Measurements from ENCODE around the gene SYT7. TPM values are rescaled to one million over a fixed set of nuclear protein-coding genes. Genes with fewer than 3 reads are reported as not detected.

The SYT7 gene
- total RNA-seq, 2 experiments from 2014 or later: 0.04 TPM; not detected in 1

DNA sequence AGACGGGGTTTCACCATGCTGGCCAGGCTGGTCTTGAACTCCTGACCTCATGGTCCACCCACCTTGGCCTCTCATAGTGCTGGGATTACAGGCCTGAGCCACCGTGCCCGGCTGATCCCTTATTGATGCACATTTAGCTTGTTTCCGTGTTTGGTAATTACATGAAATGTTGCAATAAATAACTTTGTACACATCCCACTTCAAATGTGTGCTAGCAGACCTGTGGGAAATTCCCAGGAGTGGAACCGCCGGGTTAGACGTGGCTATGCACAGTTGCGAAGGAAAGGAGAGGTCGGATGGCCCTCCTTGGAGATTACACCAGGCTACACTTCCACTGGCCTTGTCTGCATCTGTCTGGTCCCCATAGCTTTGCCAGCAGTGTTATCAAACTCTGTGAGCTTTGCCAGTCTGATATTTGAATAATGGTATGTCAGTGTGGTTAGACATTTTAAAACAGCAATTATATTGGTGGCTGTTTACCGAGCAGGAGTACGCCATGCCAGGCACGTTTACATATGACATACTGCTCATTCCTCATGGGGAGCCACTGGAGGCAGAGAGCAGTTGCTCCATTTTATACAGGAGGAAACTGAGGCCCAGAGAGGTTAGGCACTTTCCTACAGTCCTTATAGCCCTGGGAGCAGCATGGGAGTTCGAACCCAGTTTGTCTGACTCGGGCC is 27.2 kb upstream of the SYT7 start:
- CTCF ChIA-PET: interaction anchor here (0.7 kb wide), 1 partner anchor 16 kb away, joined by 4 read pairs; no protein-coding TSS in a partner anchor
- Mint-ChIP-seq H3K4me1 (no peaks in the 10 kb centered on the region), H3K36me3 (ENCODE audit: low read depth) (no peaks in the 10 kb centered on the region), H3K9me3 (ENCODE audit: low read depth) (no peaks in the 10 kb centered on the region), H3K27me3 (peaks cover 13% of the 10 kb centered on the region), H3K4me3 (no peak overlapping the region), H3K27ac (no peak overlapping the region)
- intact Hi-C loops (cut with DNase I, micrococcal nuclease): no loop called here
- DNase-seq (no peak), ATAC-seq (no peak)
- POLR2A ChIA-PET: no interaction called here

DNA sequence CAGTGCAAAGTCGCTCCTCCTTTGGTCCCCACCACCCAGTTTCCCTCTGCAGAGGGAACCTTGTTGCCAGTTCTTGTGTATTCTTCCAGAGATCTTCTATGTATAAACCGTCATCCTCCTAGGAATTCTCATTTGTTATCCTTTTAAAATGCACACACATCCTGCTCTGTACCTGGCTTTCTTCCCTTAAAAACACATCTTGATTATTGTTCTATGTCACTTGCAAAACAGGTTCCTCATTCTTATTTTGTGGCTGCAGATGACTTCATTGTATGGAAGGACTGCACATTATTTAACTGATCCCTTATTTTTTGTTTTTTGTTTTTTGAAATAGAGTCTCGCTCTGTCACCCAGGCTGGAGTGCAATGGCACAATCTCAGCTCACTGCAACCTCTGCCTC is 26.6 kb upstream of the SYT7 start:
- ATAC-seq (no peak), DNase-seq (no peak)
- ChIA-PET POLR2A (no interaction called here), CTCF (interaction anchor here (0.7 kb wide), 1 partner anchor 15 kb away, joined by 4 read pairs; no protein-coding TSS in a partner anchor)
- Mint-ChIP-seq H3K27ac (no peak overlapping the region), H3K4me1 (no peaks in the 10 kb centered on the region), H3K4me3 (no peak overlapping the region), H3K27me3 (peaks cover 13% of the 10 kb centered on the region), H3K36me3 (ENCODE audit: low read depth) (no peaks in the 10 kb centered on the region), H3K9me3 (ENCODE audit: low read depth) (no peaks in the 10 kb centered on the region)
- intact Hi-C loops (cut with DNase I, micrococcal nuclease): no loop called here

GRCh38 chr11:61603667-61604066 is 22.8 kb upstream of the SYT7 start:
- intact Hi-C loops (cut with DNase I, micrococcal nuclease): no loop called here
- peaks cover 14% of the 10 kb centered on the region for H3K27me3 Mint-ChIP-seq
- no peak overlapping the region for H3K4me3 Mint-ChIP-seq
- H3K4me1 Mint-ChIP-seq: no peaks in the 10 kb centered on the region
- no peaks in the 10 kb centered on the region for H3K36me3 Mint-ChIP-seq (ENCODE audit: low read depth)
- H3K9me3 Mint-ChIP-seq (ENCODE audit: low read depth): no peaks in the 10 kb centered on the region
- ATAC-seq (no peak), DNase-seq (no peak)
- no peak overlapping the region for H3K27ac Mint-ChIP-seq
- ChIA-PET CTCF (no interaction called here), POLR2A (no interaction called here)

DNA sequence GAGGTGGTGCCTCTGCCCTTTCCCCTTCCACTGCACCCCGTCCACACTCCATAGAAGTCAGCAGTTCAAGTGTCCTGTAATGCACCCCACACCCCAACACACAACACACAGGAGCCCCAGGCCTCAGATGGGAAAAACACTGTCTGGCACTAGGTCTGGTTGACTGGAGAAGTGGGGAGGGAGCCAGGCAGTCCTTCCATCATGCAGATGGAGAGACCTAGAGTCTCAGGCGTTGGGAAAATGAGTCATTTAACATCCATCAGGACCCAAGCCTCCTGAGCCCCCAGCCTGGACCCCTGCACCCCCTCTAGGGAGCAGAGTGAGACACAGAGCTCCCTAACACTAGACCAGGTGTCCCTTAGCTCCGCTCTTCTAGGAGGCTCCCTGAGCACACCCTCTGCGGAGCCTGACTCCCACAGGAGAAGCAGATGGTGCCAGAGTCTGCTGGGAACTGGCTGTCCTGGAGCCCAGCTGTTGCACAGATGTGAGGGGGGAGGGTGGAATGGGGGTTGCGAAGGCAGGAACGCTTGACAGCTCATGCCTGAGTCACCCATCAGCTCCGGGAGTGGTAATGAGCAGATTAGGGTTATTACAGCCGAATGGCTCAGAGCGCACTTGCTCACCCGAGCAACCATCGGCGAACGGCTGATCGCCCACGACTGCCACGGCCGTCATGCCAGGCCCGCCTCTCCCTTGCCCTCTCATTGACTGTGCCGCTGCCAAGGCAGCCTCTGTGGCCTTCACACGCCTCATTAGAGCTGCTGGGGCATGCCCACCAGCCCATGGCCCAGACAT is 22.1 kb upstream of the SYT7 start:
- Mint-ChIP-seq H3K27me3 (peaks cover 16% of the 10 kb centered on the region), H3K36me3 (ENCODE audit: low read depth) (no peaks in the 10 kb centered on the region), H3K27ac (no peak overlapping the region), H3K4me3 (no peak overlapping the region), H3K9me3 (ENCODE audit: low read depth) (no peaks in the 10 kb centered on the region), H3K4me1 (no peaks in the 10 kb centered on the region)
- ChIA-PET POLR2A (no interaction called here), CTCF (no interaction called here)
- no peak for DNase-seq
- no peak for ATAC-seq
- intact Hi-C loops (cut with DNase I, micrococcal nuclease): no loop called here

- H3K4me1 Mint-ChIP-seq: no peaks in the 10 kb centered on the region
- POLR2A ChIA-PET: no interaction called here
- ATAC-seq: no peak
- H3K27me3 Mint-ChIP-seq: peaks cover 14% of the 10 kb centered on the region
- CTCF ChIA-PET: no interaction called here
- H3K9me3 Mint-ChIP-seq (ENCODE audit: low read depth): no peaks in the 10 kb centered on the region
- H3K4me3 Mint-ChIP-seq: no peak overlapping the region
- intact Hi-C loops (cut with DNase I, micrococcal nuclease): no loop called here
- no peak overlapping the region for H3K27ac Mint-ChIP-seq
- H3K36me3 Mint-ChIP-seq (ENCODE audit: low read depth): no peaks in the 10 kb centered on the region
- DNase-seq: no peak
Measured at GRCh38 chr11:61601512-61601911, 20.6 kb upstream of the SYT7 start.

DNA sequence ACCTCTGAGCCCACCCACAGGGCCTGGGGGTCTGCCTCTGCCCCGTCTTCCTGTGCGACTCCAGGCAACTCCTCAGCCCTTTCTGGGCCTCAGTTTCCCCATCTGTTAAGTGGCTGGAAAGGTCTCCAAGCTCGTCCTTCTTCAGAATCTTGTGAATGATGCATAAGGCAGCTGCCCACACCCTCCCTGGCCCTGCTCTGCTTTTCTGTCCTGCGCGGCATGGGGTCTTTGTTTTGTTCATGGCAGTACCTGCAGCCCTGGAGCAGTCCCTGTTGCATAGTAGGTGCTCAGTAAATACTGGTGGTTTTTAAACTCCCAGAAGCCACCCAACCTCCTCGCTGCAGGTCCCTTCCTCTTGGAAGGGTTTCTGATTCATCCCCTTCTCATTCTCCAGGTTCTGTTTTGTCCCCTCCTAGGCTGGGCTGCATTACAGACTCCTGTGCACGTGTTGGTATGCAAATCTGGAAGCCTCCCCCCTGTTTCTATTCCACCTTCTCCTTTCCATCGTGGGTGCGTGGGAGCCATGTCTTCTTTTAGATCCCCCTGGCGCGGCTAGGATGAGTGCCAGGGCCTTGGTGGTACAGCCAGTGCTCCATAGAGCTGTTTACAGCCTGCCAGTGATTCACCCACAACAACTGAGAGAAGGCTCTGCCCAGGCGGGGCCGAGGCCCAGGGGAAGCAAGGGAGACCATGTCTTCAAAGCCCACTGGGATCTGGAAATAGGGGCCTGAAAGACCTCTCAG is 19.3 kb upstream of the SYT7 start:
- POLR2A ChIA-PET: no interaction called here

DNA sequence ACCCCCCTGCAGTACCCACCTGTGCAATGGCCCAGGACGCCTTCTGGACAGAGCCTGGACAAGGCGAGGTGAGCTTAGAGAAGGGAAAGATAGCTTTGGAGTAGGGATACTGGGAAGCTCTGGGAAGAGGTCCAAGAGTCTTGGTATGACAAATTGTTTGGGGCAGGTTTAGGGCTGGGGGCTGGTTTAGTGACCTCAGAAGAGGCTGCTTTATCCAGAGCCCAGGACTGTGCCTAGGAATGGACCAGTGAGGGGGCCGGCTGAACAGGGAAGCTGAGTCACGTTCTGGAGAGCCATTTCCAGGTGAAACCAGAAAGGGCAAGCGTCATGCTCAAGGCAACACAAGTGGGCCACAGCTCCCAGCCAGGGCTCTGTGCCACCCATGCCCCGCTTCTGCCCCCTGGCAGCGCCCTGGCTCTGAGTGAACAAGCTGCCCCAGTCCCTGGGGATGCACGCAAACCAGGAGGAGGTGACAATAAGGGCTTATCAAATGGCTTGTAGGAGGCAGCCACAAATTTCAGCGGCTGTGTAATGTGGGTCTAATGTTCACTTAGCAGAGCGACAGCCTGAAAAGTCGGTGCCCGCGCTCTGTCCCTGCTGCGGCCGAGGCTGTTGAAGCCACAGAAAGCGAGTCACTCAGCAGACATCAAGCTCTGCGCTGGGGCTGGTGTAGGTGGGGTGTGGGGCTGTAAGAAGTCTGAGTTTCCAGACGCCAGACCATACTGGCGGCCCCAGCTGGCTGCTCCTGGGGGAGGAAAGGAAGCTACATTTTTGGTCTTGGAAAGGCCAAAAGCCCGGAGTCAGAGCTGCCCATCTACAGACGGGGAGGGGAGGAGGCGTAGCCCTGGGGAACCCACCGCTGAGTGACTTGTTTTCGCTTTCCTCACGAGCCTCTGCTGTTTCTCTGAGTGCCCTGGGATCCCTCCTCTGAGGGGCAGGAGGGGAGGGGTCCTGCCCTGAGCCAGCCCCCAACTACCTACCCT is 18.3 kb upstream of the SYT7 start:
- Mint-ChIP-seq H3K4me1 (no peaks in the 10 kb centered on the region), H3K27me3 (peaks cover 18% of the 10 kb centered on the region), H3K36me3 (ENCODE audit: low read depth) (no peaks in the 10 kb centered on the region), H3K4me3 (no peak overlapping the region), H3K27ac (no peak overlapping the region), H3K9me3 (ENCODE audit: low read depth) (no peaks in the 10 kb centered on the region)
- CTCF ChIA-PET: interaction anchor here (0.6 to 1.2 kb wide), 6 partner anchors 10 to 747 kb away, joined by 3 to 4 read pairs (median 3); no protein-coding TSS in a partner anchor
- ATAC-seq: no peak
- DNase-seq: no peak
- intact Hi-C loops (cut with DNase I, micrococcal nuclease): no loop called here
- POLR2A ChIA-PET: no interaction called here

More for the DNA sequence above, 19.3 kb upstream of the SYT7 start:
- DNase-seq: no peak
- H3K36me3 Mint-ChIP-seq (ENCODE audit: low read depth): no peaks in the 10 kb centered on the region
- CTCF ChIA-PET: interaction anchor here (0.5 to 0.7 kb wide), 5 partner anchors 11 to 746 kb away, joined by 3 read pairs; no protein-coding TSS in a partner anchor
- peaks cover 16% of the 10 kb centered on the region for H3K27me3 Mint-ChIP-seq
- no peaks in the 10 kb centered on the region for H3K9me3 Mint-ChIP-seq (ENCODE audit: low read depth)
- H3K4me3 Mint-ChIP-seq: no peak overlapping the region
- intact Hi-C loops (cut with DNase I, micrococcal nuclease): no loop called here
- no peak for ATAC-seq
- no peak overlapping the region for H3K27ac Mint-ChIP-seq
- no peaks in the 10 kb centered on the region for H3K4me1 Mint-ChIP-seq

DNA sequence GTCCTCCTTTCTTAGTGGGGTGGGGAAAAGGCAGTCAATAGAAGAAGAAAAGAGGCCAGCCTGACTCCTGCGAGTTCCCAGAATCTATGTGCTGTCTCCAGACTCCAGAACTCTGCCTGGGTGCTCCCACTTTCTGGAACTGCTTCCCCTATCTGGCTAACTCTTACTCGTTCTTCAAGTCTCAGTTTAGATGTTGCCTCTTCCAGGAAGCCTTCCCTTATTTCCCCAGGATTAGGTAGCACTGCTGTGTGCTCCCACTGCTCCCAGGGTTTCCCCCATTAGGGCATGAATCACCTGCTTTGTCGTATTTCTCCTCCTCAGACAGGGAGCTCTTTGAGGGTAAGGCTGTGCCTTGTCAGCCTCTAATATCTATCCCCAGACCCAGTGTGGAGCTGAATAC is 17.5 kb upstream of the SYT7 start:
- no peak for DNase-seq
- CTCF ChIA-PET: interaction anchor here (1.2 kb wide), 1 partner anchor 163 kb away, joined by 4 read pairs; no protein-coding TSS in a partner anchor

DNA sequence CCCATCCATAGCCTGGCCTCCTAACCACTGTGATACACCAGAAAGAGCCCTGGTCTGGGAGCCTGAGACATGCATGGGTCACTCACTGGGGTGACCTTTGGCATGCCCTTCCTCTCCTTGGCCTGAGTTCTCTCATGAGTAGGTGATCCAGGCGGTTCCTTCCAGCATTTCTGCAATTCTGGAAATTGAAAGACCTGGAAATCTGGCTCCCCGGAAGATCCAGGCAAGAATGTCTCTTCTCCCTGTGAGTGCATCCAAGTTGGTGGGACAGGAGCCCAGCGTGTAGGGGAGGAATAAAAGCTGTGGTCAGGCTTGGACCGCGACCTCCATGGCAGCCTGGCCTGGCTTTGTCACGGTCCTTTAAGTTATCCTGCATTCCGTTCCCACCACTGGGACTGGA is 16.1 kb upstream of the SYT7 start:
- no peak for ATAC-seq
- POLR2A ChIA-PET: no interaction called here

More for the DNA sequence above, 17.5 kb upstream of the SYT7 start:
- intact Hi-C loops (cut with DNase I, micrococcal nuclease): no loop called here
- ATAC-seq: no peak
- no peaks in the 10 kb centered on the region for H3K36me3 Mint-ChIP-seq (ENCODE audit: low read depth)
- POLR2A ChIA-PET: no interaction called here
- no peak overlapping the region for H3K4me3 Mint-ChIP-seq
- H3K27ac Mint-ChIP-seq: no peak overlapping the region
- H3K4me1 Mint-ChIP-seq: no peaks in the 10 kb centered on the region
- no peaks in the 10 kb centered on the region for H3K9me3 Mint-ChIP-seq (ENCODE audit: low read depth)
- peaks cover 20% of the 10 kb centered on the region for H3K27me3 Mint-ChIP-seq

DNA sequence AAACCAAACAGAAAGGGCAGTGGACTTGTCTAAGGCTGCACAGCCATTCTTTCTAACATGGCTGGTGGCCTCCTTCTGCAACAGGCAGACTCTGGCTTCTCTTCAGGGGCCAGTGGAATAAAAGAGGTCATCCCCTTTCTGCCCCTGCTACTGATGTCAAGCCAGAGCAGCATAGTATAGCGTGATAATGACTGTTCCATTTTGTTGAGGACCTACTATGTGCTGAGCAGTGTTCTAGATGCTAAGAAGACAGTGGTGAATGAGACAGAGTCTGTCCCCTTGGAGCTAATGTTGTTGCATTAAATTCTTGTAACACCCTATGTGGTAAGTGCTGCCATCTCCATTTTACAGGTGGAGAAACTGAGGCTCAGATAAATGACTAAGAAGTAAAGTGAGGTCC is 15.7 kb upstream of the SYT7 start:
- Mint-ChIP-seq H3K9me3 (ENCODE audit: low read depth) (no peaks in the 10 kb centered on the region), H3K27me3 (peaks cover 29% of the 10 kb centered on the region), H3K27ac (no peak overlapping the region), H3K36me3 (ENCODE audit: low read depth) (no peaks in the 10 kb centered on the region), H3K4me1 (no peaks in the 10 kb centered on the region), H3K4me3 (no peak overlapping the region)
- DNase-seq (no peak), ATAC-seq (no peak)
- ChIA-PET POLR2A (no interaction called here), CTCF (interaction anchor here (0.6 kb wide), 1 partner anchor 55 kb away, joined by 3 read pairs; no protein-coding TSS in a partner anchor)
- intact Hi-C loops (cut with DNase I, micrococcal nuclease): no loop called here

More for the DNA sequence above, 16.1 kb upstream of the SYT7 start:
- H3K27ac Mint-ChIP-seq: no peak overlapping the region
- no peak for DNase-seq
- H3K4me3 Mint-ChIP-seq: no peak overlapping the region
- intact Hi-C loops (cut with DNase I, micrococcal nuclease): no loop called here
- no peaks in the 10 kb centered on the region for H3K4me1 Mint-ChIP-seq
- CTCF ChIA-PET: no interaction called here
- no peaks in the 10 kb centered on the region for H3K36me3 Mint-ChIP-seq (ENCODE audit: low read depth)
- H3K9me3 Mint-ChIP-seq (ENCODE audit: low read depth): no peaks in the 10 kb centered on the region
- H3K27me3 Mint-ChIP-seq: peaks cover 26% of the 10 kb centered on the region

- ChIA-PET POLR2A (no interaction called here), CTCF (interaction anchor here (0.7 kb wide), 1 partner anchor 28 kb away, joined by 3 read pairs; no protein-coding TSS in a partner anchor)
- ATAC-seq (no peak), DNase-seq (no peak)
- Mint-ChIP-seq H3K4me3 (no peak overlapping the region), H3K4me1 (no peaks in the 10 kb centered on the region), H3K27ac (no peak overlapping the region), H3K27me3 (peaks cover 28% of the 10 kb centered on the region), H3K36me3 (ENCODE audit: low read depth) (no peaks in the 10 kb centered on the region), H3K9me3 (ENCODE audit: low read depth) (no peaks in the 10 kb centered on the region)
- intact Hi-C loops (cut with DNase I, micrococcal nuclease): no loop called here
Measured at GRCh38 chr11:61594907-61595257, 14.0 kb upstream of the SYT7 start.
